DOHH2 (cell line): Measurements from ENCODE around the gene VPS33B.

Source experiments
- H3F3A ChIP-seq: fragments of 200-600 bp; sonication (generic), shearing (Covaris generic); 2 replicates; pipeline ENCODE4 v1.6.0; 2016; ENCODE audit warnings: antibody characterized with exemption, mild to moderate bottlenecking; ENCODE audit not compliant: control insufficient read depth, insufficient read depth
- H3K27ac ChIP-seq: fragments of 200-600 bp; sonication (generic); 2 replicates; pipeline ENCODE4 v1.5.1; 2014; ENCODE audit warnings: low read depth, mild to moderate bottlenecking, low read length, moderate library complexity
- H3K27me3 ChIP-seq: fragments of 200-600 bp; sonication (generic); 2 replicates; pipeline ENCODE4 v1.6.1; 2014; ENCODE audit warnings: mild to moderate bottlenecking, low read length, mixed read lengths; ENCODE audit not compliant: control insufficient read depth
- H3K36me3 ChIP-seq: fragments of 200-600 bp; sonication (generic); 2 replicates; pipeline ENCODE4 v1.6.1; 2014; ENCODE audit warnings: mild to moderate bottlenecking, low read length, moderate library complexity, mixed read lengths; ENCODE audit not compliant: control insufficient read depth
- H3K4me1 ChIP-seq: fragments of 200-600 bp; sonication (generic); 2 replicates; pipeline ENCODE4 v1.6.1; 2014; ENCODE audit warnings: mild to moderate bottlenecking, low read length, mixed read lengths; ENCODE audit not compliant: control insufficient read depth
- H3K4me2 ChIP-seq: fragments of 200-600 bp; sonication (generic); 2 replicates; pipeline ENCODE4 v1.6.0; 2014; ENCODE audit warnings: mild to moderate bottlenecking, low read length, moderate library complexity
- H3K4me3 ChIP-seq: fragments of 200-600 bp; sonication (generic); 2 replicates; pipeline ENCODE4 v1.5.1; 2014; ENCODE audit warnings: mild to moderate bottlenecking, low read length, mixed read lengths
- H3K79me2 ChIP-seq: fragments of 200-600 bp; sonication (generic); 2 replicates; pipeline ENCODE4 v1.6.1; 2014; ENCODE audit warnings: mild to moderate bottlenecking, low read length, mixed read lengths; ENCODE audit not compliant: control insufficient read depth
- H3K9me2 ChIP-seq: fragments of 200-600 bp; sonication (generic); replicated peaks from 2 replicates; pipeline ENCODE4 v1.6.1; 2014; ENCODE audit warnings: mild to moderate bottlenecking, low read length, mixed read lengths; ENCODE audit not compliant: control insufficient read depth
- H3K9me3 ChIP-seq: fragments of 200-600 bp; sonication (generic); 2 replicates; pipeline ENCODE4 v1.6.1; 2014; ENCODE audit warnings: antibody characterized with exemption, low read length, mixed read lengths; ENCODE audit not compliant: control insufficient read depth, insufficient read depth
- H4K20me1 ChIP-seq: fragments of 200-600 bp; sonication (generic); 2 replicates; pipeline ENCODE4 v1.6.0; 2014; ENCODE audit warnings: low read depth, mild to moderate bottlenecking, antibody characterized with exemption, low read length, moderate library complexity; ENCODE audit not compliant: control insufficient read depth, insufficient read depth
- EZH2phosphoT487 ChIP-seq: fragments of 200-600 bp; sonication (generic); IDR thresholded peaks from 2 replicates; pipeline ENCODE4 v1.6.1; 2017; ENCODE audit warnings: borderline replicate concordance, mild to moderate bottlenecking, antibody characterized with exemption, low read length, moderate library complexity, mixed read lengths
- TF ChIP-seq, protein P1 (sequence below): fragments of 200-600 bp; sonication (generic); IDR thresholded peaks from one replicate; pipeline ENCODE4 v1.5.1; 2014; ENCODE audit warnings: antibody characterized with exemption, mild to moderate bottlenecking, low read depth, low read length; ENCODE audit not compliant: poor library complexity, severe bottlenecking

The VPS33B gene

DNA sequence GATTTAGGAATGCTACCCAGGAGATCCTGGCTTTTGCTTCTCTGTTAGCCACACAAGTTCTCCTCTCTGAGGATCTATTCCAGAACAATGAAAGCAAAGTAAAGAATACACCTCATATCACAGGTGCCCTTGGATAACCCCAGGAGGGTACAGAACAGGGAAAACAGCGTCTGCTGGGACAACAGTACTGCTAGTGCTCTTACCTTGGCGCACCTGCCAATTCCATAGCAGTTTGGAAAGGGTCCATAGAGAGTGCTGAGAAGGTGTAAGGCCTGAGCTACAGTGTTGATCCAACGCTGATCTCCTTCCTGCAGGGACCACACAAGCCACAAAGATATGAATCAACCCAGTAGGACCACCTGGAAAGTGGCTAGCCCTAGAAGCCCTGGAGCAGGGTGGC lies 15.1 kb downstream of the VPS33B start:
- Histone ChIP-seq H3K79me2 (no peaks in the 10 kb centered on the region), H3K4me1 (no peaks in the 10 kb centered on the region), H3K9me2 (no peaks in the 10 kb centered on the region), H3F3A (no peaks in the 10 kb centered on the region), H3K9me3 (no peaks in the 10 kb centered on the region), H3K27me3 (no peaks in the 10 kb centered on the region), H3K4me3 (no peak overlapping the region), H3K4me2 (no peak overlapping the region), H3K27ac (no peak overlapping the region), H3K36me3 (peaks cover 47% of the 10 kb centered on the region), H4K20me1 (no peaks in the 10 kb centered on the region; the same call in 1 of the 2 replicates)
- TF ChIP-seq, protein P1, sequence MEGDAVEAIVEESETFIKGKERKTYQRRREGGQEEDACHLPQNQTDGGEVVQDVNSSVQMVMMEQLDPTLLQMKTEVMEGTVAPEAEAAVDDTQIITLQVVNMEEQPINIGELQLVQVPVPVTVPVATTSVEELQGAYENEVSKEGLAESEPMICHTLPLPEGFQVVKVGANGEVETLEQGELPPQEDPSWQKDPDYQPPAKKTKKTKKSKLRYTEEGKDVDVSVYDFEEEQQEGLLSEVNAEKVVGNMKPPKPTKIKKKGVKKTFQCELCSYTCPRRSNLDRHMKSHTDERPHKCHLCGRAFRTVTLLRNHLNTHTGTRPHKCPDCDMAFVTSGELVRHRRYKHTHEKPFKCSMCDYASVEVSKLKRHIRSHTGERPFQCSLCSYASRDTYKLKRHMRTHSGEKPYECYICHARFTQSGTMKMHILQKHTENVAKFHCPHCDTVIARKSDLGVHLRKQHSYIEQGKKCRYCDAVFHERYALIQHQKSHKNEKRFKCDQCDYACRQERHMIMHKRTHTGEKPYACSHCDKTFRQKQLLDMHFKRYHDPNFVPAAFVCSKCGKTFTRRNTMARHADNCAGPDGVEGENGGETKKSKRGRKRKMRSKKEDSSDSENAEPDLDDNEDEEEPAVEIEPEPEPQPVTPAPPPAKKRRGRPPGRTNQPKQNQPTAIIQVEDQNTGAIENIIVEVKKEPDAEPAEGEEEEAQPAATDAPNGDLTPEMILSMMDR: no peak
- no peak for TF ChIP-seq EZH2phosphoT487

DNA sequence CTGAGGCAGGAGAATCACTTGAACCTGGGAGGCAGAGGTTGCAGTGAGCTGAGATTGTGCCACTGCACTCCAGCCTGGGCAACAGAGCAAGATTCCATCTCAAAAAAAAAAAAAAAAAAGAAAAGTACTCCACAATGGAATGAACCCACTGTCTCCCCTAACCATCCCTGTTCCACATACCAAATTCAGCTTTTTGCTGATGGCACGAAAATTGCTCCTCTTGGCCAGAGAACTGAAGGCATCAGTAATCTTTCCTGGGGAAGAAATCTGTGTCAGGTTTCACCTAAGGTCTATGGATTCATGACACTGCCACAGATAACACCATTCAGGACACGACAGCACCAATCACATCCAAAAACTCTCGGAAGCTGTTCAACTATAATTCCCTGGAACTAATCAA lies 21.2 kb downstream of the VPS33B start:
- H3K4me1 ChIP-seq: no peaks in the 10 kb centered on the region; the same call in 1 of the 2 replicates
- H3K36me3 ChIP-seq: peaks cover 74% of the 10 kb centered on the region
- H3K9me2 ChIP-seq: no peaks in the 10 kb centered on the region

DNA sequence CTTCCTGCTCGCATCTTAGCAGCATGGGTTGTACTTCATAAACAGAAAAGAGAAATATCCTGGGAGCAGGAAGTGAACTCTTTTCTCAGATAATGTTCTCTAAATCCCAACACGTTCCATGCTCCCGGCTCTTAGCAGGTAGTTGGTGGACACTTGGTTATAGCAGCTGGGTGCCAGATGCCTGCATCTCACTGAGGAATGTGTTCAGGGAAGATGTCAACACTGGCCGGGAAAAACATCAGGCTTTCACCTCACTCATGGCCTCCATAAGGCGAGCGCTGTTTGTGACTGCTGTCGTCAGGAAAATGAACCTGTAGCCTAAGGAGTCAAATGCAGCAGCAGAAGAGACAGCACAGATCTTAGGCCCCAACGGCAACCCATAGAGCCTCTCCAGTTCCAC lies 23.7 kb downstream of the VPS33B start:
- TF ChIP-seq EZH2phosphoT487: no peak
- TF ChIP-seq, protein P1: no peak
- no peaks in the 10 kb centered on the region for H3K9me3 ChIP-seq
- no peaks in the 10 kb centered on the region for H3F3A ChIP-seq
- H3K27ac ChIP-seq: no peak overlapping the region
- peaks cover 29% of the 10 kb centered on the region for H3K79me2 ChIP-seq
- peaks cover 9% of the 10 kb centered on the region for H3K4me1 ChIP-seq
- no peaks in the 10 kb centered on the region for H3K27me3 ChIP-seq
- no peak overlapping the region for H3K4me3 ChIP-seq
- peaks cover 65% of the 10 kb centered on the region for H3K36me3 ChIP-seq
- H4K20me1 ChIP-seq: 0 out of 2 replicates have a peak, but pooled peaks cover 3% of the 10 kb centered on the region
- no peaks in the 10 kb centered on the region for H3K9me2 ChIP-seq
- H3K4me2 ChIP-seq: no peak overlapping the region

More for the DNA sequence above, 21.2 kb downstream of the VPS33B start:
- TF ChIP-seq, protein P1: no peak
- no peak for TF ChIP-seq EZH2phosphoT487
- H3F3A ChIP-seq: no peaks in the 10 kb centered on the region
- H3K4me2 ChIP-seq: no peak overlapping the region
- no peaks in the 10 kb centered on the region for H3K9me3 ChIP-seq
- H4K20me1 ChIP-seq: peaks cover 3% of the 10 kb centered on the region; the same call in 1 of the 2 replicates
- no peak overlapping the region for H3K4me3 ChIP-seq
- no peaks in the 10 kb centered on the region for H3K27me3 ChIP-seq
- peaks cover 6% of the 10 kb centered on the region for H3K79me2 ChIP-seq
- H3K27ac ChIP-seq: no peak overlapping the region
